HG03571 (cell line): ENCODE results near the gene DPYSL5.

Experiments
- ATAC-seq: cut with Tn5 transposase; IDR thresholded peaks from one replicate; pipeline ENCODE4 v1.9.1; 2021; ENCODE audit not compliant: unreplicated experiment

DPYSL5 gene

DNA sequence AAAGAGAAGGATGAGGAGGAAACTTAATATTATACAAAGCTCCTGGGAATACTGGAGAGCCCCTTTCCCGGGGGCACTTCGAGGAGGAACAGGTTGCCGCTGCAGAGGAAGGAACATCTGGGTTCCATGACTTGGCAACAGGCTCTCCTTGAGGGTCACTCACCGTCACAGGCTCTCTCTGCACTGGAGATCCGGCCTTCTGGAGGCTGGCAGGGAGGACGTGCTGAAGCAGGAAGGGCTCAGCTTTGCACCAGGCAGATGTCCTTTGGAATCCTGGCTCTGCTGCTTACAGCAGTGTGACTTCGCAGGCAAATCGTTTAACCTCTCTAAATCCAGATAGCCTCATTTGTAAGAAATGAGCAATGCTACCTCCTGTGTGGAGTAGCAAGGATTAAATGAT is 2.9 kb upstream of the DPYSL5 start:
- ATAC-seq, result no peak

DNA sequence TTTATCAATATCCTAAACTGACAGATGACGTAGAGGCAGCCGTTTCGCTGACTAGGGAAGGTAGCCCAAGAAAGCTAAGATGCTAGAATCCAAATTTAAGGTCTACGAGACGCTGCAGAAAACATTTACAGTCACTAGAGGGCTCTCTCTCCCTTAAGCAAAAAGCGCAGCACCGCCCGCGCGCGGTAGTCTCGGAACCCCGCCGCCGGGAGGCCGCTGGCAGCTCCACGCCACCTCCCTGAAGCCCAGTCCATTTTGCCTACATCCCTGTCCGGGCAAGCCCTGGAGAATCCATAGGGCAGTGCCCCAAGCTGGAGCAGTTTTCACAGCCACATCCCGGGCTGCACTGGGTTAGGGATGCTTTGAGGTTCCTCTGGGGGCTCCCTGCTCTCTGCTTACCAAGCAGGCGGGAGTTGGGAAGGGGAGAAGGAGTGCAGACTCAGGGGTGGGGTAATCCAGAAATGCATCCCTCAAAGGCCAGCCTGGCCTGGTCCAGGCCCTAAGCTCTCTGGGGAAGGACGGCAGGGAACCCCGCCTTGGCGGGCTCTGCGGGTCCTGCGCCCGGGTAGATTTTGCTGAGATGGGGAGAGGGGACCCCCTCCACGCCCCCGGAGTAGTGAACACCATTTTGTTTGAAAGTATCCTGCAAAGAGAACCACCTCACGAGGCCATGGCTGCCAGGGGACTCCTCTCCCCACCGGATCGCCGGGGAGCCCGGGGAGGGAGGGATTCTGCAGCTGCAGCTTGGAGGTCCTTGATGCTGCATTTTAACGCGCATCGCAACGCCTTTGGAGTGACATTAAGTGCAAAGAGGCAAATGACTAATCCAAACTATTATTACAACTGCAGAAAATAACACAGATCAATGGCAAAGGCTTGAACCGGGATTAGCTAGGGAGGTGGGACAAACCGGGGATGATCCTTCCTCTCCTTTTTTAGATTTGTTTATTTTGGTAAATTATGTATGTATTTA is 1.3 kb upstream of the DPYSL5 start:
- ATAC-seq, result no peak

DNA sequence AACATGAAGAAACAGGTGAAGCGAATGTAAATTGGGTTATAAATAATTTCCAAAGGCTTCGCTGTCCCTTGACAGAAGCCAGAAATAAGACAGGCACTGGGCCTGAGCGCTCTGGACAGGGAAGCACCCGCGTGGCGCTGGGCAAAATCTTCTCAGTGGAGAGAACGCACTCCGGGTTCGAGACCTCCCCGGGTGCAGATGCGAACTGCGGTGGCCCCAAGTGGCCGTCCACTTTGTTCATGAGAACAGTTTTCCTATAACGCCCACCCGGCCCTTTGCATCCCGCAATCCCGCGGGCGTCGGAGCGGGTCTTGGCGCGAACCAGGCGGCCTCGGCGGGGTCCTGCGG is 651 bp upstream of the DPYSL5 start:
- ATAC-seq, result no peak

DNA sequence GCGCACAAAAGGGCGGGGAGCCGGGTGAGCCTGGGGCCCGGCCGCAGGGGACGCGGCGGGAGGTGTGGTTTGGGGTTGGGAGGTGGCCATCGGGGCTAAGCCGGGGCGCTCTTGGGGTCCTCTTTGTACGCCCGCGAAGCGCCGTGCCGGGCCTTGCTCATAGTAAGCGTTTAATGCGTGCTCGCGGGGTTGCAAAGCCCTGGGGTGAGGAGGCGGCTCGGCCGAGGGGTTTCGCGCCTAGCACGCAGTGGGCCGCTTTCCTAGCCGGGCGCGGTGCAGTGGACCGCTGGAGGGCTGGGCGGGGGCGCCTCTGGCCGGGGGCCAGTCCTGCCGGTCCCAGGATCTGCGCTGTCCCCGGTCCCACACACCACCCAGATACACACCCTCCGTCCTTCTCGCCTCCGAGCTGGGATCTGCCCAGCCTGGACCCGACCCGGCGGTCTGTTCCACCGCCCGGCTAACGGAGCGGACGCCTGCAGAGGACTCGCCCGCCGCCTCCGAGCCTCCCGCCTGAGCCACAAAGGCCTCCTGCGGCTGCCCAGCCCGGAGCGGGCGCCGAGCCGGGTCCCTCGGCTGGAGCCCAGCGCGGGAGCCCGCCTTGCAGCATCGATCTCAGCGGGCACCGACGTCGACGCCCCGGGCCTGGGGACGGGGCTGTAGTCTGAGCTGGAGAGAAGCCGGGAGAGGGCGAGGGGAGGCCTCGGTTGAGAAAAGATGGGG is 564 bp downstream of the DPYSL5 start:
- ATAC-seq, result no peak

DNA sequence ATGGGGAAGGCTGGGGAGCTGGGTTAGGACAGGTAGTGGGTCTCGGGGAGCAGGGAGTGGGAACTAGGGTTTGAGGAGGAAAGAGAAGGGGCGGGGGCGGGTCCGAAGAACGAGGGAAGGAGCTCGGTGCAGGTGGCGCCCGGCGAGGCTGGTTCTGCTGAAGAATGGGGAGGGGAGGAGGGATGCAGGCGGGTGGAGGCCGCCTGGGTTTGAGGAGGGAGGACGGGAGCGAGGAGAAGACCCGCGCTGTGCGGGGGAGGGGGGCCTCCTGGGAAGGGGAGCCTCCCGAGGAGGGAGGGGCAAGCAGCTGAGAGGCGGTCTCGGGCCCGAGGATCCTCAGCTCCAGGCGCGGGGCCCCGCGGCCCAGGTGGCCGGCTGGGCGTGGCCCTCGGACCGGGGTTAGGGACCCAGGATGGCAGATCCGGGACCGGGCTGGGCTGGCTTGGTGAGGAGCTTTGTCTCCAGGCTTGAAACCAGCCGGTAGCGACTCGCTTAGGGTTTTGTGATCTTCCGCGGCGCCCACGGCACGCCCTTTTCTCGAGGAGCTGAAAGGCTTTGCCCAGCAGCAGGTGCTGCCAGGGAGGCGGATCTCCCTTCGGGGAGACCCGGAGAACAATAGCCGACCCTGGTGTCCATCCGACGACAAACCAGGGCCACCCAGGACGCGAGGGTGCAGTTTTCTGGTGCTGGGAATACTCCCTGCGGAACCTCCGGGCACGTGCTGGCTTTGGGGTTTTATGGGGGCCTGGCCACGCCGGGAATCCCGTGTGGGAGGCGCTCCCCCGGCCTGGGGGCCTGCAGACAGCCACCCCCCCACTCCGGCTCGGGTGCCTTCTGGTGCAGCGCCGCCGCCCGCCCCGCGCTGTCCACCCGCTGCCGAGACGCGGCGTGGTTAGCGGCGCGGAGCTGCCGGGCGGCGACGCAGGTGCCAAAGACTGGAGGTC is 1.4 kb downstream of the DPYSL5 start:
- ATAC-seq, result no peak

DNA sequence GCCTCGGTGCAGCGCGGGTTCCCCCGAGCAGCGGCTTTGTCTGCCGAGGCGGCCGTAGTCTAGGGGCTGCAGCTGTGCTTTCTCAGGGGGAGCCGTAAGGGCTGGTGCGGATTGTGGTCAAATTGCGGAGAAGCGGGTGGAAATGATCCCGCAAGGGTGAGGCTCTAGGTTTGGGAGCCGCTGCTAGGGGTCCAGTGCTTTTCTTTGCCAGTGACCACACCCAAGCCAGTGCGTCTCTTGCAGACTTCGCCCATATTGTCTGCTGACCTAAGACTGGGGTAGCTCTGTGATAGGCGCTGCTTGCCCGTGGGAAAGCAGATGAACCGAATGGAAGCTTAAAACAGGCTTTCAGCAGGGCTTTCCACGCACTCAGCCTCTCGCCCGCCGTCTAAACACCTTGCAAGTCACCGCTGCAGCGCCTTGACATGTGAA is 2.1 kb downstream of the DPYSL5 start:
- no peak for ATAC-seq

DNA sequence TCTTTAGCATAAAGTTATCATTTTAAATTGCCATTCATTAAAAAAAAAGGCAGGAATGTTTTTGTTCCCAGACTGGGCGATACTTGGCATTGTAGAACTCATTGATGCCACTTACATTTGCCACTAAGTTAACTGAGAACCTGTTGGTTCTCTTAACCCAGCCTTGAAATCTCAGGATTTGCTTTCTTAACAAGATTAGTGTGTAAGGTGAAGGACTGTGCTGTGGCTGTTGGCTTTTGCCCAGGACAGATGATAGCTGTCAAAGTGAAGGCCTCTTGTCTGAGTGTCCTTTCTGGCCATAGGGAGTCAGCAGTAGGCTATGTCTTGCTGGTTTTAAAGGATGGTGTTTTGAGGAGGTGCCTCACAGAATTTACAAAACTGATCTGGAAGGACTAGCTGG is 2.6 kb downstream of the DPYSL5 start:
- ATAC-seq, result no peak

DNA sequence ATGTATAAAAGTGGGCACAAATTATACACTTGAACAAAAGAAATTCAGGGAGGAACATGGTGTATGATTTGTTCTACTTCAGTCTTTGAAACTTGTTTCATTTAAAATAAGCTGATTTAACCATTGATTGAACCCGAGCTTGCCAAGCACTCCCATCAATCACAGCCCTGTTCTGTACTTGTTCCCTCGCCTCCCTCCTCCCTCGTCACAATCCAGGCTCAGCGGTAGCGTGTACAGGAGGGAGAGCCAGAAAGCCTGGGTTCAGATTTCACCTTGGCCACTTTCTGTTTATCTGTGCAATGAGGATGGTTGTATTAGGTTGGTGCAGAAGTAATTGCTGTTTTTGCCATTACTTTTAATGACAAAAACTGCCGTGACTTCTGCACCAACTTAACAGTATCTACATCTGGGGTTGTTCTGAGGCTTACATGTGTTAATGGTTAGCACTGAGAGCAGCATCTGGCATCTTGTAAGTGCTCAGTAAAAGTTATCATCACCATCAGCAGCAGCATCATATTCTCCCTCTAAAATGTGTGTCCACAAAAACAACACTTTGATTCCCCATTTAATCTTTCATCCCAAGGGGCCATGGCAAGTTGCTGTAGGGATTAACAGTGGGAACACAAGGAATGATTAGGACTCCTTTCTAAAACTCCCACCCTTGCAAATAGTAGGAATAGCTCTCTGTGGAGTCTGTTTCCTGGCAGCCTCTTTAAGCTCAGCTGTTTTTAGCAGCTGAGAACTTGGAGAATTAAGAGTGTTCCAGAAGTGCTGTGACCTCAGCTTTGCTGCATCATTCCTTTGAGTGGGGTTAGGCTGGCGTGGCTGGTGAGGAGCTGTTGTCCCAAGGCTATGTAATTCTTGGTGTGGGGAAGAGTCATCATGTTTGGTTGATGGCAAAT is 4.7 kb downstream of the DPYSL5 start:
- no peak for ATAC-seq

DNA sequence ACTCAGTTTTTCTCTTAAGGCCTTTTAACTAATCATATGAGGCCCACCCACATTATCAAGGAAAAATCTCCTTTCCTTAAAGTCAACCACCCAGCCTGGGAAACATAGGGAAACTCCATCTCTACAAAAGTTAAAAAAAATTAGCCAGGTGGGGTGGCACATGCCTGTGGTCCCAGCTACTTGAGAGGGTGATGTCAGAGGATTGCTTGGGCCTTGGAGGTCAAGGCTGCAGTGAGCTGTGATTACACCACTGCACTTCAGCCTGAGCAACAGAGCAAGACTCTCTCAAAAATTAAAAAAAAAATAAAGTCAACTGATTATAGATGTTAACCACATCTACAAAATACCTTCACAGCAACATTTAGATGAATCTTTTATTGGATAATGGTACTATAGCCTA is 5.8 kb downstream of the DPYSL5 start:
- ATAC-seq, result no peak

DNA sequence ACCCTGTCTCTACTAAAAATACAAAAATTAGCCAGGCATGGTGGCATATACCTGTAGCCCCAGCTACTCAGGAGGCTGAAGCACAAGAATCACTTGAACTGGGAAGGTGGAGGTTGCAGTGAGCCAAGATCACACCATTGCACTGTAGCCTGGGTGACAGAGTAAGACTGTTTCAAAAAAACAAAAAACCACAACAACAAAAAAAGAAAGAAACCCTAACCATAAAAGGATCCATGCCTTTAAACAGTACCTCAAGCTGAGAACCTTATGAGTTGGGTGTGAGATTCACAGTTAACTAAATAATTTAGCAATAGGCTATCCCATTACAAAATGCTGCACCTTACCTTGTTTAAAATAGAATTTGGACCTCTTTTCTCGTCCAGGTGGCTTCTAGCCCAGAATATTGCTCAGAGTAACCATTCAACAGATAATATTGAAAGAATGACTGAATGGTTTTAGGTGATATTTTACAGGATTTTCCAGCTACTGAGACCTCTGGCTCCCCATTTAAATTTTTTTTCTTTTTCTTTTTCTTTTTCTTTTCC is 6.4 kb downstream of the DPYSL5 start:
- ATAC-seq, result no peak

DNA sequence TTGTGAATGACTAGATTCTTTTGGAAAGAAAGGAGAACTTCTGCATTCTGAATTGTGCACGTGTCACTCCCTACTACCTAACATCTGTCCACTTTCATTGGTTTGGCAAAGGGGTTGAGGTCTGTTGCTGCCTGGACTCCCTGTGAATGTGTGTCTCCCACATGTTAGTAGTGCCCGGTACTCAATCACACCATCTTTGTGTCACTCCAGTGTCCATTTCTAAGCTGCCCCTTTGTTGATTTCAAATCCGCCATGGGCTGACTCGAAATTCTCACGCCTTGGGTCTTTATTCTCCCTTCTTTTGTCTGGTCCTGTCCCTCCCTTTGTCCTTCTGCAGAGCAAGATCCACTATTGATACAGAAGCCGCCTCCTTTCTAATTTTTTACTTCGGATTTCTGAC is 7.5 kb downstream of the DPYSL5 start:
- no peak for ATAC-seq

DNA sequence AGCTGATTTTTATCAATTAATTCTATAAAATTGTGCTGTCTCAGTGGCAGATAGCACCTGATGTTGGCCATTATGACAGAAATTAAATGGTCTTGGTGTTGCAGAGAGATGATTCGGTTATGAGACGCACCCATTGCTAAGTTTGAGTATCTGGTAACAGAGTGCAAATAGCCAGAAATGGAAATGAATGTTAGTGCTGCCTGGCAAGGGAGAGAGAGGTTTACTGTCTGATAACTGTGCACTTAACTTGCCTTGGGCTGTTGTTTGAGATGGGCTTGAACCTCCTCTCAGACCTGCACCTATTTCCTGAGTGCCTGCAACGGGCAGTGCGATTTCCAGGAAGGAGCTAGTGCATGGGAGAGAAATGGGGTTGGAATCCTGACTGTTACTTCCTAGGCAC is 11.7 kb downstream of the DPYSL5 start:
- no peak for ATAC-seq

DNA sequence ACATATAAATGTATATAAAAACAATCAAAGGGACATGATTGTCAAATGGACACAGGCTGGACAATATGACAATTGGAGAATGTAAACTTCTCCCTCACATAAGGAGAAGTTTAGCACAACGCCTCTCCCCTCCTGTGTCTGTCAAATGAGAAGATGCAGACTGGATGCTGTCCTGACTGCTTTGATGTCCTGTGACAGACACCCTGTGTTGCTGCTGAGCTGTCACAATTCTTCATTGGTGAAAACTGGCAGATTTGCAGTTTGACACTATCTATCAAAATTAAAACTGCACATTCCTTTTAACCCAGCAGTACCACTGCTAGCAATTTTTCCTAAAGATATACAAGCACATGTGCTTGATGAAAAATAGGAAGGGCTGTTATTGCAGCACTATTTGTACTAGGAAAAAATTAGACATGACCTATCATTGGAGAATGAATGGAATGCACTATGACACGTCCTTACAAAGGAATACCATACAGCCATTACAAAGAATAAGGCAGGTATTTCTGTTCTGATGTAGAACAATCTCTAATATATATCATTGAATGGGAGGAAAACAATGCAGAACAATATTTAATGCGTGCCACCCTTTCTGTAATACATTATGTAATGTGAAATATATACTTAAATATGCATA is 12.4 kb downstream of the DPYSL5 start:
- ATAC-seq, result no peak

DNA sequence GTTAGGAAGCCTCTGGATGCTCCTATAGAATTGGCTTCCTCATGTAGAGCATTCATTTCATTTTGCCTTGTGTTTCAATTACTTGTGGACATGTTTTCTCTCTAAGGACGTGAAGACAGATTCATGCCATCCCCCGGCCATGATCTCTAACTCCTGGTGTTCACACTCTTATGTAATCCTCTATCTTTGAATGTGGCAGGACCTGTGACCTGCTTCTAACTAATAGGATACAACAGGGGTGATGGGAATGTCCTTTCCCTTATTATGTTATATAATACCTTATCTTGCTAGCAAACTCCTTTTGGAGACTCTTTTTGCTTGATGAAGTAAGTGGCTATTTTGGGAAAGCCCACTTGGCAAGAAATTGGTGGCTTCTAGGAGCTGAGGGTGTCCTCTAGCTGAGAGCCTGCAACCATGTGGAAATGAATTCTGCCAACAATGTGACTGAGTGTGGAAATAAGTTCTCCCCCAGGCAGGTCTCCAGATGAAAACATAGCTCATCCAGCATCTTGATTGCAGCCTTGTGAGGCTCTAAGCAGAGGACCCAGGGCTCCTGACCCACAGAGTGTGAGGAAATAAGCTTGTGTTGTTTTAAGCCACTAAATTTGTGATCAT is 13.8 kb downstream of the DPYSL5 start:
- no peak for ATAC-seq

DNA sequence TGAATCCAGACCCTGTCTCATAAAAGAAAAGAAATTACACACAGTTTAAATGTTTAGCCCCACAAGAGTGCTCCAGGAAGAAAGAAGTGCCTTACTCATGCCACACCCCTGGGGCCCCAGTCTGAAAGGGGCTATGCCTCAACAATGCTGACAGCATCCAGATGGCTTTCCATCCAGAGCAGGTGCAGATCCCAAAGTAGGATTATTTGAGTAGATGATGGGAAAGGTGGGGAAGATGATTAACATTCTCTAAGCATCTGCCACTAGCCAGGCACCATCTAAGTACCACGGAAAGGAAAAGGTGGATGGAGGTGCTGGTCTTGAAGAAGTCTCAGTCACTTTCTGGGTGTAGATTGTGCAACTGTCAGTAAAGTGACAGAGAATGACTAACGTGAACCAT is 16.3 kb downstream of the DPYSL5 start:
- ATAC-seq, result no peak

DNA sequence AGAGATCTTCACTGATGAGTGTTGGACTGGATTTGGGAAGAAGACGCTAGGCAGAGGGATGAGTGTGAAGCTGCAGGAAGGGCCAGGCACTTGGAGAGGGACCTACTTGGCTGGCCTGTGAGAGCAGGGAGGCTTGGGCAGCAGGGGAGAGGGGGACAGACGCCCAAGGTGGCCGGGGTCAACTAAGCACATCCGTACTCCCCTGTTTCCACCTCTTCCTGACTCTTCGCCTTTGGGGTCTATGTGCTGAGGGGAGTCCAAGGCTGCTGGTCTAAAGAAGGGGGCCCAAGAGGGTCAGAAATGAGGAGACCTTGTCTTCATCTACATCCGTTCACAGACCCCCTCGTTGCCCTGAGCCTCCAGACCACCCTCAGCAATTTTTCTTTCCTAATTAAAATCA is 16.7 kb downstream of the DPYSL5 start:
- no peak for ATAC-seq

DNA sequence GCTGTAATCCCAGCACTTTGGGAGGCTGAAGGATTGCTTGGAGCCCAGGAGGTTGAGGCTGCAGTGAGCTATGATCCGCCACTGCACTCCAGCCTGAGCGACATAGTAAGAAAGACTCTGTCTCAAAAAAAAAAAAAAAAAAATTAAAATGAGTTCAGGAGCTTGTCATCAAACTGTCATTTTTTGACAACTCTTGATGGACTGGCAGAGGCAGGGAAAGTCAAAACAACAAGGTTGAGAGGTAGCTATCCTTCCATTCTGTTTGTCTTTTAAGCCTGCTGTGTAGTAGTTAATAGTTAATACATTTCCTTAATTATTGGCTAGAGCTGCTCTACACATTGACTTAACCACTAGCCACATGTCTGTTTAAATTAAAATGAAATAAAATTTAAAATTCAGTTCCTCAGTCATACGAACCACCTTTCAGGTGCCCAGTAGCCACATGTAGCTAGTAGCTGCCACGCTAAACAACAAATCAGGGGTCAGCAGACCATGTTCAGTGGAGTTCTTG is 22.7 kb downstream of the DPYSL5 start:
- ATAC-seq, result no peak

DNA sequence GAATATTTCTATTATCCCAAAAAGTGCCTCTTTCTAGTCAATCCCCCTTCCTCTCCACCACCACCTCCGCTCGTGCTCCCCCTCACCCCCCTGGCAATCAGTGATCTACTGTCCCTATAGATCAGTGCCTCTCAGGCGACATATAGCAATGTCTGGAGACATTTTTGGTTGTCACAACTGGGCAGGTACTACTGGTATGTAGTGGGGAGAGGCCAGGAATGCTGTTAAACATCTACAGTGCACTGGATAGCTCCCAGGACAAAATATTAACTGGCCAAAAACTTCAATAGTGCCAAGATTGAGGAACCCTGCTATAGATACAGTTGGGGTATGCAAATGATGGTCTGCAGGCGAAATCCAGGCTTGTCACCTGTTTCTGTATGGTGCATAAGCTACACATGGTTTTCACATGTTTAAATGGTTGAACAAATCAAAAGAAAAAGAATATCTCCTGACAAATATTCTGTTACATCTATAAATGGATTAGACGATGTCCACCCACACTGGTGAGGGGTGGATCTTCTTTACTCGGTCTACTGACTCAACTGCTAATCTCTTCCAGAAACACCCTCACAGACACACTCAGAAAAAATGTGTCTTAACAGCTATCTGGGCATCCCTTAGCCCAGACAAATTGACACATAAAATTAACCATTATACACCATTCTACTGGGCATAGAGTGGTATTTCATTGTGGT is 25.5 kb downstream of the DPYSL5 start:
- ATAC-seq, result no peak
